ENCODE measurements around the gene DEDD2. TPM values are rescaled to one million over a fixed set of nuclear protein-coding genes. Genes with fewer than 3 reads are reported as not detected.
A peak's percentile ranks its signal among the peaks of the same experiment; 100 is the strongest.

The DEDD2 gene
- total and polyA plus RNA-seq, 11 donors = 11.1 to 24.1 (median 17.2) TPM

- Histone ChIP-seq H3K4me3 (no peak overlapping the region), H3K4me1 (peaks cover 0 to 67% (median 13%) of the 10 kb centered on the region in 12 donors), H3K27ac (peak overlapping the region in 1 of 12 donors; percentile 54), H3K9me3 (no peaks in the 10 kb centered on the region), H3K36me3 (peaks cover 0 to 71% (median 67%) of the 10 kb centered on the region in 9 donors), H3K27me3 (no peaks in the 10 kb centered on the region)
- ATAC-seq = no peak
- DNase-seq = no peak
- 83 to 97% (median 93%) methylated on average over 1 of the region's 1 CpG for WGBS, 4 donors
- intact Hi-C loops (cut with DNase I) = loop anchor here in 1 of 10 donors (10.0 kb wide), 1 partner anchor 348 kb away; the partner anchor contains the start of gene RPS19
- TF ChIP-seq POLR2A (IDR thresholded peaks at IDR 0.05) = no peak
- TF ChIP-seq, protein P1, sequence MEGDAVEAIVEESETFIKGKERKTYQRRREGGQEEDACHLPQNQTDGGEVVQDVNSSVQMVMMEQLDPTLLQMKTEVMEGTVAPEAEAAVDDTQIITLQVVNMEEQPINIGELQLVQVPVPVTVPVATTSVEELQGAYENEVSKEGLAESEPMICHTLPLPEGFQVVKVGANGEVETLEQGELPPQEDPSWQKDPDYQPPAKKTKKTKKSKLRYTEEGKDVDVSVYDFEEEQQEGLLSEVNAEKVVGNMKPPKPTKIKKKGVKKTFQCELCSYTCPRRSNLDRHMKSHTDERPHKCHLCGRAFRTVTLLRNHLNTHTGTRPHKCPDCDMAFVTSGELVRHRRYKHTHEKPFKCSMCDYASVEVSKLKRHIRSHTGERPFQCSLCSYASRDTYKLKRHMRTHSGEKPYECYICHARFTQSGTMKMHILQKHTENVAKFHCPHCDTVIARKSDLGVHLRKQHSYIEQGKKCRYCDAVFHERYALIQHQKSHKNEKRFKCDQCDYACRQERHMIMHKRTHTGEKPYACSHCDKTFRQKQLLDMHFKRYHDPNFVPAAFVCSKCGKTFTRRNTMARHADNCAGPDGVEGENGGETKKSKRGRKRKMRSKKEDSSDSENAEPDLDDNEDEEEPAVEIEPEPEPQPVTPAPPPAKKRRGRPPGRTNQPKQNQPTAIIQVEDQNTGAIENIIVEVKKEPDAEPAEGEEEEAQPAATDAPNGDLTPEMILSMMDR (IDR thresholded peaks at IDR 0.05) = no peak
Observed at GRCh38 chr19:42212886-42213285, 4.6 kb downstream of the DEDD2 start.

- DNase-seq (peak in 1 of 5 donors; percentile 13), ATAC-seq (peak in 2 of 4 donors; percentile 15 to 39)
- no peaks in the 10 kb centered on the region for H3K27me3 ChIP-seq
- no peaks in the 10 kb centered on the region for H3K9me3 ChIP-seq
- H3K4me1 ChIP-seq = peaks cover 0 to 52% (median 0%) of the 10 kb centered on the region in 12 donors
- peaks cover 0 to 98% (median 88%) of the 10 kb centered on the region in 9 donors for H3K36me3 ChIP-seq
- H3K27ac ChIP-seq = peak overlapping the region in 1 of 12 donors; percentile 67
- 74 to 82% (median 77%) methylated on average over 11 of the region's 11 CpGs for WGBS, 4 donors
- H3K4me3 ChIP-seq = no peak overlapping the region
- TF ChIP-seq, protein P1 (IDR thresholded peaks at IDR 0.05) = no peak
- TF ChIP-seq POLR2A (IDR thresholded peaks at IDR 0.05) = no peak
- intact Hi-C loops (cut with DNase I) = no loop called here
Observed at GRCh38 chr19:42208612-42209011, 8.9 kb downstream of the DEDD2 start.

GRCh38 chr19:42207767-42208271 is 9.7 kb downstream of the DEDD2 start:
- peak in 1 of 4 donors; percentile 43 for ATAC-seq
- 84 to 93% (median 89%) methylated on average over 6 of the region's 6 CpGs for WGBS, 4 donors

More at GRCh38 chr19:42207767-42208271, 9.7 kb downstream of the DEDD2 start:
- intact Hi-C loops (cut with DNase I) = no loop called here
- Histone ChIP-seq H3K27me3 (no peaks in the 10 kb centered on the region), H3K36me3 (peaks cover 0 to 98% (median 88%) of the 10 kb centered on the region in 9 donors), H3K4me1 (peaks cover 0 to 51% (median 0%) of the 10 kb centered on the region in 12 donors), H3K4me3 (no peak overlapping the region), H3K27ac (peak overlapping the region in 1 of 12 donors; percentile 67), H3K9me3 (no peaks in the 10 kb centered on the region)
- TF ChIP-seq, protein P1 (IDR thresholded peaks at IDR 0.05) = no peak
- TF ChIP-seq POLR2A (IDR thresholded peaks at IDR 0.05) = no peak
- peak in 1 of 5 donors; percentile 24 for DNase-seq
